Upper lobe of left lung (tissue), 6 donors: Measurements from ENCODE around the gene OBSCN. TPM values are rescaled to one million over a fixed set of nuclear protein-coding genes. Genes with fewer than 3 reads are reported as not detected.

Experiments
- ATAC-seq, 2 donors: fragments of 200-7000 bp; cut with Tn5 transposase; one replicate each; pipeline ENCODE4 v1.9.1; 2022; ENCODE audit warnings: mild to moderate bottlenecking in 2 of 2, moderate library complexity in 2 of 2; ENCODE audit not compliant: low FRiP score in 2 of 2
- DNase-seq, 2 donors: peaks; one replicate each; pipeline ENCODE4 v3.0.0-alpha.2; 2019 to 2020
- H3K27ac ChIP-seq, 4 donors: fragments of 200-600 bp; sonication (generic); one replicate each; pipeline ENCODE4 v1.5.1; 2016 to 2019
- H3K27me3 ChIP-seq, 4 donors: fragments of 200-600 bp; sonication (generic); one replicate each; pipeline ENCODE4 v1.5.1; 2017 to 2019
- H3K36me3 ChIP-seq, 4 donors: fragments of 200-600 bp; sonication (generic); one replicate each; pipeline ENCODE4 v1.5.1; 2016 to 2019
- H3K4me1 ChIP-seq, 4 donors: fragments of 200-600 bp; sonication (generic); one replicate each; pipeline ENCODE4 v1.5.1; 2018 to 2019
- H3K4me3 ChIP-seq, 4 donors: fragments of 200-600 bp; sonication (generic); one replicate each; pipeline ENCODE4 v1.5.1; 2017 to 2019; ENCODE audit warnings: mild to moderate bottlenecking in 2 of 4, moderate library complexity in 1 of 4
- H3K9me3 ChIP-seq, 4 donors: fragments of 200-600 bp; sonication (generic); one replicate each; pipeline ENCODE4 v1.5.1; 2018 to 2019
- EP300 ChIP-seq, 4 donors: sonication (generic); formaldehyde crosslinking; IDR thresholded peaks; one replicate each; pipeline ENCODE4 v1.5.1; 2017; ENCODE audit warnings: antibody characterized with exemption in 4 of 4, control low read depth in 2 of 4
- POLR2A ChIP-seq, 4 donors: fragments of 450-650 bp; IDR thresholded peaks; one replicate each; pipeline ENCODE4 v1.5.1; 2016 to 2017; ENCODE audit warnings: antibody characterized with exemption in 4 of 4, mild to moderate bottlenecking in 2 of 4
- POLR2AphosphoS5 ChIP-seq, 2 donors: sonication (generic); formaldehyde crosslinking; IDR thresholded peaks; one replicate each; pipeline ENCODE4 v1.5.1; 2017; ENCODE audit warnings: antibody characterized with exemption in 2 of 2
- WGBS, 2 donors: methylation state at CpG; one replicate each; pipeline ENCODE4 v1.1.5; 2017 to 2018; 5-methylcytosine and 5-hydroxymethylcytosine counted together
- total RNA-seq, 6 donors: library from RNA; depleted of rRNA in 4 of 6; stranded (reverse); fragments of >200 nt in 4 of 6; gene quantifications; one replicate each; pipeline versions ENCODE4 v1.1.0 to v1.2.1, GENCODE V29; 2016 to 2021
- TF ChIP-seq, protein P1 (sequence below), 6 experiments: fragments of 450-650 bp in 4 of 6; fragments of 200-600 bp in 2 of 6; sonication (generic) in 2 of 6; IDR thresholded peaks; one replicate each; pipeline ENCODE4 v1.5.1; 2016 to 2019; ENCODE audit warnings: antibody characterized with exemption in 6 of 6
- donor health status: DM: no; HTN: no; CAD: no; lungs with moderate emphysema.
- donor health status: DM: no; HTN: yes; CAD: no; lungs with severe emphysema.

The OBSCN gene
- total RNA-seq, 6 donors from 2014 or later = 15.7 to 160 (median 47.0) TPM

DNA sequence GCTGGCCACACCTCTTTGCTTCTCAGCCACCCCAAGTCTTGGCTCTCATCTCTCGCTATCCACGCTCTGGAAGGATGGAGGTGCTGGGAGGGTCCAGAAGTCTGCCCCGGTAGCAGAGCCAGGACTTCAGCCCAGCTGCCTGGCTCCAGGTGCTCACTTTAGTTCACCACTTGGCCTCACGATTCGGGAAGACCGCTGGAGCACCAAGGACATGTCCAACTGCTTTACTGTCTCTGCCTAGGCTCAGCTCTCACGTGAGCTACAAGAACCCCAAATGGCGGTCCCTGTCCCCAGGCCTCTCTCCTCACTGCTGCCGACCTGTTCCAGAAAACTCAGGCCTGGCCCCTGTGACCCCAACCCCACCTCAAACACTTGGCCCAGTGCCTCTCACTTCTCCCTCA is 195.4 kb downstream of the OBSCN start:
- Histone ChIP-seq H3K36me3 (peaks cover 6 to 42% (median 31%) of the 10 kb centered on the region in 4 donors), H3K4me3 (no peak overlapping the region), H3K4me1 (peaks cover 29 to 60% (median 40%) of the 10 kb centered on the region in 4 donors), H3K27me3 (no peaks in the 10 kb centered on the region), H3K9me3 (no peaks in the 10 kb centered on the region), H3K27ac (no peak overlapping the region)
- DNase-seq (no peak), ATAC-seq (no peak)
- TF ChIP-seq, protein P1, sequence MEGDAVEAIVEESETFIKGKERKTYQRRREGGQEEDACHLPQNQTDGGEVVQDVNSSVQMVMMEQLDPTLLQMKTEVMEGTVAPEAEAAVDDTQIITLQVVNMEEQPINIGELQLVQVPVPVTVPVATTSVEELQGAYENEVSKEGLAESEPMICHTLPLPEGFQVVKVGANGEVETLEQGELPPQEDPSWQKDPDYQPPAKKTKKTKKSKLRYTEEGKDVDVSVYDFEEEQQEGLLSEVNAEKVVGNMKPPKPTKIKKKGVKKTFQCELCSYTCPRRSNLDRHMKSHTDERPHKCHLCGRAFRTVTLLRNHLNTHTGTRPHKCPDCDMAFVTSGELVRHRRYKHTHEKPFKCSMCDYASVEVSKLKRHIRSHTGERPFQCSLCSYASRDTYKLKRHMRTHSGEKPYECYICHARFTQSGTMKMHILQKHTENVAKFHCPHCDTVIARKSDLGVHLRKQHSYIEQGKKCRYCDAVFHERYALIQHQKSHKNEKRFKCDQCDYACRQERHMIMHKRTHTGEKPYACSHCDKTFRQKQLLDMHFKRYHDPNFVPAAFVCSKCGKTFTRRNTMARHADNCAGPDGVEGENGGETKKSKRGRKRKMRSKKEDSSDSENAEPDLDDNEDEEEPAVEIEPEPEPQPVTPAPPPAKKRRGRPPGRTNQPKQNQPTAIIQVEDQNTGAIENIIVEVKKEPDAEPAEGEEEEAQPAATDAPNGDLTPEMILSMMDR (IDR thresholded peaks at IDR 0.05) = no peak
- TF ChIP-seq POLR2A (IDR thresholded peaks at IDR 0.05) = no peak
- WGBS, 2 donors = 95 to 96% methylated on average over 6 to 9 of the region's 9 CpGs

DNA sequence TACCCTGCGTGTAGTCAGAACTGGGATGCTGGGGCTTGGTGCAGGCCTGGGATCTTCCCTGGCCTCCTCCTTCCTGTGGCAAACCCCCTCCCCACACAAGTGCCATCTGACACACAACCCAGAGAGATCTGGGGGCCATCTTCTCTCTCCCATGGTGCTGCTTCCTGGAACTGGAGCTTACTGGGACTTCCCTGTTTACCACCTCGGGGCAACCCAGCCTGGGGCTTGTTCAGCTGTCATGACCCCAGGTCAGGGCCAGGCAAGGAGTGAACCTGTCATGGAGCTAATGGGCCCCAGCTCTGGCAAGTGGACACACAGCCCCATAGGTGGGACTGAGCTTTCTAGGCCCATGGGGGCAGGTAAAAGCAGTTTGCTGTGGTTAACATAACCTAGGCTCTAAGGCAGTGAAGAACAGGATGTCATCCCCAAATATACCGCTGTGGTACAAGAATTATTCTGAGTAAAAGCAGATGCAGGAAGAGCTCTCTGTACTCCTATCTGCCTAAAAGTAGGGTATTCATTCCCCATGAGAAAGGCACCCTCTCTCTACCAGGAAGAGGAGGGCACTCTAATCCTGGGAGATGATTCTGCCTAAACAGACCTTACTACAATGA is 196.4 kb downstream of the OBSCN start:
- H3K27me3 ChIP-seq = no peaks in the 10 kb centered on the region
- TF ChIP-seq, protein P1 (IDR thresholded peaks at IDR 0.05) = no peak
- no peak for TF ChIP-seq POLR2AphosphoS5 (IDR thresholded peaks at IDR 0.05)
- TF ChIP-seq EP300 (IDR thresholded peaks at IDR 0.05) = no peak
- TF ChIP-seq POLR2A (IDR thresholded peaks at IDR 0.05) = no peak
- DNase-seq (no peak), ATAC-seq (no peak)
- no peaks in the 10 kb centered on the region for H3K9me3 ChIP-seq
- H3K4me3 ChIP-seq = peak overlapping the region in 1 of 4 donors; percentile 95
- 75 to 88% methylated on average over 2 to 3 of the region's 3 CpGs for WGBS, 2 donors
- H3K4me1 ChIP-seq = peaks cover 29 to 62% (median 40%) of the 10 kb centered on the region in 4 donors
- peaks cover 6 to 32% (median 23%) of the 10 kb centered on the region in 4 donors for H3K36me3 ChIP-seq
- H3K27ac ChIP-seq = no peak overlapping the region

DNA sequence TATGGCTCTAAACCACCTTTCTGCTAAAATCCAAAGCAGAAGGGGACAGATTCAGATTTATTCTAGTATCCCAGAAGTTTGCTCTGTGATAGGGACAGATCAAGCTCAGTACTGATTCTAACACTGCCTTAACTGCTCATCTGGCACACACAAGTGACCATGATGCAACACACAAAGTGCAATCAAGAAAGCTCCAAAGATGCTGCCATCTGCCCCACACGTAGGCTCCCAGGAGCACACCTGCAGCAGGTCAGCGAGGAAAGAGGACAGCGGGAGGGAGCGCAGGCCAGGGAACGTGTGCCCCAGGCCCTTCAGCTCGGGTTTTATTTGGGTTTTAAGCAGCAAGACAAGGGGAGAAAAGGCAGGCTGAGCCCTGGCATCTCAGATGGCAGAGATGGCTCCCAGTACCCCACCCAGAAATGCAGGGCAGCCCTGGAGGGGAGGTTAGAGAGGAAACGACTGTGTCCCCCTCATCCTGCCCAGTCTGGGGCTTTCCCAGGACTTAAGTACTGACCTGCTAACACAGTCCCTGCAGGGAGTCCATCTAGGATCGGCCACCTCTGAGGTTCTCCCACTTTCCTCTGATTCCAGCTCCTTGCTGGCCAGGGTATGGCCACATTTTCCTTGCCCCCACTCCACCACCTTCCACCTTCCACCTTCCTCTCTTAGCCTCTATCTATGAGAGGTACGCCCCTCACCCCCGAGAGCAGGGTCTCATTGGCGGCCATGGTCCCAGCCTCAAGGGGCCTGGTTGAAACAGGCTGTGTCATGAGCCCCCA is 197.5 kb downstream of the OBSCN start:
- 30 to 31% methylated on average over 10 to 11 of the region's 11 CpGs for WGBS, 2 donors
- DNase-seq (no peak), ATAC-seq (no peak)
- Histone ChIP-seq H3K27me3 (no peaks in the 10 kb centered on the region), H3K9me3 (no peaks in the 10 kb centered on the region), H3K27ac (peak overlapping the region in 3 of 4 donors; percentile 90 to 93 (median 90)), H3K36me3 (peaks cover 3 to 23% (median 15%) of the 10 kb centered on the region in 4 donors), H3K4me1 (peaks cover 29 to 60% (median 40%) of the 10 kb centered on the region in 4 donors), H3K4me3 (peak overlapping the region; percentile 92 to 95 (median 94))
- TF ChIP-seq POLR2AphosphoS5 (IDR thresholded peaks at IDR 0.05) (no peak), POLR2A (IDR thresholded peaks at IDR 0.05) (no peak), EP300 (IDR thresholded peaks at IDR 0.05) (no peak)
- TF ChIP-seq, protein P1 (IDR thresholded peaks at IDR 0.05) = no peak

DNA sequence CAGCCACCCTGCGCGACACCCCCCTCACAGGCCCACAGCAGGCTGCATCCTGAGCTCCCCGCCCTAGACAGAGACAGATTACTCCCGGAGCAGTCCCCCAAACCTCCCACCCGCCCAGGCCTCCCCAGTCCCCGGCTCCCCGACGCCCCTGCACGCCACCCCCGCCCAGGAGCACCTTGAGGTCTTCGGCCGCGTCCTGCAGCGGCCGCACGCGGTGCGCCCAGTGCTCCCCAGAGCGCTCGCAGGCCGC is 198.1 kb downstream of the OBSCN start:
- no CpG with 5 or more reads among the region's 21 CpGs for WGBS, 2 donors
- Histone ChIP-seq H3K27ac (peak overlapping the region; percentile 87 to 93 (median 90)), H3K9me3 (no peaks in the 10 kb centered on the region), H3K4me1 (peaks cover 29 to 55% (median 40%) of the 10 kb centered on the region in 4 donors), H3K27me3 (no peaks in the 10 kb centered on the region), H3K4me3 (peak overlapping the region; percentile 92 to 95 (median 94)), H3K36me3 (peaks cover 0 to 21% (median 10%) of the 10 kb centered on the region in 4 donors)
- no peak for TF ChIP-seq POLR2AphosphoS5 (IDR thresholded peaks at IDR 0.05)
- TF ChIP-seq EP300 (IDR thresholded peaks at IDR 0.05) = no peak
- no peak for TF ChIP-seq POLR2A (IDR thresholded peaks at IDR 0.05)
- TF ChIP-seq, protein P1 (IDR thresholded peaks at IDR 0.05) = no peak
- no peak for DNase-seq
- no peak for ATAC-seq
